ENCODE results near the gene MTR. TPM values are rescaled to one million over a fixed set of nuclear protein-coding genes. Genes with fewer than 3 reads are reported as not detected.
A peak's percentile ranks its signal among the peaks of the same experiment; 100 is the strongest.

Gene MTR
- total and polyA plus RNA-seq, 4 donors: 2.5 to 19.0 (median 8.6) TPM

DNA sequence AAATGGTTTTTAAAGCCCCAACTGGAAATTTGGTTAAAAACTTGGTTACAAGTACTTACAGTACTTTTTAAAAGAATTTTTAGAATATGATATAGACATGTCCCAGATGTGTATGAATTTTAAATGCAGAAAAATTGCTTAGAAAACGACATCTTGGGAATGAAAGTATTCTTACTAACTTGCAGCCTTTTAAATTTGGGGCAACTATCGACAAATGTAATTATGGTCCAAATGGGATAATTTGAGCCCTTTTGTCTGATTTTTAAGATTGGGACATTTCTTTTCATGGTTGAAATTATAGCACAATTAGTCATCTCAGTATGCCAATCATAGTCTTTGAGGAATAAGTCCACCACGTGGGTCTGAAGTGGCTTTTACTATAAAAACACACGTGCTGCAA lies 43.2 kb upstream of the MTR start (continued):
- TF ChIP-seq, protein P1, sequence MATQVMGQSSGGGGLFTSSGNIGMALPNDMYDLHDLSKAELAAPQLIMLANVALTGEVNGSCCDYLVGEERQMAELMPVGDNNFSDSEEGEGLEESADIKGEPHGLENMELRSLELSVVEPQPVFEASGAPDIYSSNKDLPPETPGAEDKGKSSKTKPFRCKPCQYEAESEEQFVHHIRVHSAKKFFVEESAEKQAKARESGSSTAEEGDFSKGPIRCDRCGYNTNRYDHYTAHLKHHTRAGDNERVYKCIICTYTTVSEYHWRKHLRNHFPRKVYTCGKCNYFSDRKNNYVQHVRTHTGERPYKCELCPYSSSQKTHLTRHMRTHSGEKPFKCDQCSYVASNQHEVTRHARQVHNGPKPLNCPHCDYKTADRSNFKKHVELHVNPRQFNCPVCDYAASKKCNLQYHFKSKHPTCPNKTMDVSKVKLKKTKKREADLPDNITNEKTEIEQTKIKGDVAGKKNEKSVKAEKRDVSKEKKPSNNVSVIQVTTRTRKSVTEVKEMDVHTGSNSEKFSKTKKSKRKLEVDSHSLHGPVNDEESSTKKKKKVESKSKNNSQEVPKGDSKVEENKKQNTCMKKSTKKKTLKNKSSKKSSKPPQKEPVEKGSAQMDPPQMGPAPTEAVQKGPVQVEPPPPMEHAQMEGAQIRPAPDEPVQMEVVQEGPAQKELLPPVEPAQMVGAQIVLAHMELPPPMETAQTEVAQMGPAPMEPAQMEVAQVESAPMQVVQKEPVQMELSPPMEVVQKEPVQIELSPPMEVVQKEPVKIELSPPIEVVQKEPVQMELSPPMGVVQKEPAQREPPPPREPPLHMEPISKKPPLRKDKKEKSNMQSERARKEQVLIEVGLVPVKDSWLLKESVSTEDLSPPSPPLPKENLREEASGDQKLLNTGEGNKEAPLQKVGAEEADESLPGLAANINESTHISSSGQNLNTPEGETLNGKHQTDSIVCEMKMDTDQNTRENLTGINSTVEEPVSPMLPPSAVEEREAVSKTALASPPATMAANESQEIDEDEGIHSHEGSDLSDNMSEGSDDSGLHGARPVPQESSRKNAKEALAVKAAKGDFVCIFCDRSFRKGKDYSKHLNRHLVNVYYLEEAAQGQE (IDR thresholded peaks at IDR 0.05): no peak

DNA sequence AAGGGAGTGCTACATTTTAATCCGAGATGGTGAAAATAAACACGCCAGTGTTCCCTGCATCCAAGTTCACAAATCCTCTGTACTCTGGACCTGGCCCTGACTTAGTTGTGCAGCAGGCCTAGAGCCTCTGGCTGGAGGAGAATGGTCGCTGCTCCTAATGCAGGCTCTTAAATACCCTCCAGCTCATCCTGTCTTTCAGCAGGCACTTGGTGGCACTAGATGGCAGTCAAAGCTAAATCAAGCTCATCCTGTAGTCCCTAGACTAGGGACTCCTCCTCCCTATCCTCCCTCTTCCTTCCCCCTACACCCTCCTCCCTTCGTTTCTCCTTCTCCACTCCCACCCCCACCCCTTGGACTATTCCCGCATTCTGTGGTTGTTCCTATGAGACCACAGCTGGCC lies 41.6 kb upstream of the MTR start:
- Histone ChIP-seq H3K27ac (ENCODE audit: low read depth in 1 of 2, low read length in 2 of 2) (no peak overlapping the region), H3K9me3 (ENCODE audit: control insufficient read depth in 4 of 4, low read length in 3 of 4) (no peaks in the 10 kb centered on the region), H3K9ac (ENCODE audit: low read depth in 1 of 2, low read length in 2 of 2) (no peak overlapping the region), H3K27me3 (ENCODE audit: control insufficient read depth in 4 of 4, insufficient read depth in 4 of 4, low read length in 3 of 4) (peaks cover 0 to 4% (median 0%) of the 10 kb centered on the region in 4 donors), H3K4me1 (ENCODE audit: control insufficient read depth in 4 of 4, insufficient read depth in 4 of 4, low read length in 3 of 4) (no peaks in the 10 kb centered on the region), H3K4me3 (ENCODE audit: low read depth in 1 of 3, low read length in 3 of 3) (no peak overlapping the region), H3K36me3 (ENCODE audit: control insufficient read depth in 4 of 4, insufficient read depth in 3 of 4, low read depth in 1 of 4, low read length in 3 of 4) (no peaks in the 10 kb centered on the region)
- TF ChIP-seq RAD21 (IDR thresholded peaks at IDR 0.05) (peak; percentile 76 to 82), SP1 (IDR thresholded peaks at IDR 0.05) (no peak), HNF4G (IDR thresholded peaks at IDR 0.05) (no peak), FOXA2 (IDR thresholded peaks at IDR 0.05) (no peak)
- TF ChIP-seq, protein P2, sequence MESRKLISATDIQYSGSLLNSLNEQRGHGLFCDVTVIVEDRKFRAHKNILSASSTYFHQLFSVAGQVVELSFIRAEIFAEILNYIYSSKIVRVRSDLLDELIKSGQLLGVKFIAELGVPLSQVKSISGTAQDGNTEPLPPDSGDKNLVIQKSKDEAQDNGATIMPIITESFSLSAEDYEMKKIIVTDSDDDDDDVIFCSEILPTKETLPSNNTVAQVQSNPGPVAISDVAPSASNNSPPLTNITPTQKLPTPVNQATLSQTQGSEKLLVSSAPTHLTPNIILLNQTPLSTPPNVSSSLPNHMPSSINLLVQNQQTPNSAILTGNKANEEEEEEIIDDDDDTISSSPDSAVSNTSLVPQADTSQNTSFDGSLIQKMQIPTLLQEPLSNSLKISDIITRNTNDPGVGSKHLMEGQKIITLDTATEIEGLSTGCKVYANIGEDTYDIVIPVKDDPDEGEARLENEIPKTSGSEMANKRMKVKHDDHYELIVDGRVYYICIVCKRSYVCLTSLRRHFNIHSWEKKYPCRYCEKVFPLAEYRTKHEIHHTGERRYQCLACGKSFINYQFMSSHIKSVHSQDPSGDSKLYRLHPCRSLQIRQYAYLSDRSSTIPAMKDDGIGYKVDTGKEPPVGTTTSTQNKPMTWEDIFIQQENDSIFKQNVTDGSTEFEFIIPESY (IDR thresholded peaks at IDR 0.05): no peak
- TF ChIP-seq, protein P3, sequence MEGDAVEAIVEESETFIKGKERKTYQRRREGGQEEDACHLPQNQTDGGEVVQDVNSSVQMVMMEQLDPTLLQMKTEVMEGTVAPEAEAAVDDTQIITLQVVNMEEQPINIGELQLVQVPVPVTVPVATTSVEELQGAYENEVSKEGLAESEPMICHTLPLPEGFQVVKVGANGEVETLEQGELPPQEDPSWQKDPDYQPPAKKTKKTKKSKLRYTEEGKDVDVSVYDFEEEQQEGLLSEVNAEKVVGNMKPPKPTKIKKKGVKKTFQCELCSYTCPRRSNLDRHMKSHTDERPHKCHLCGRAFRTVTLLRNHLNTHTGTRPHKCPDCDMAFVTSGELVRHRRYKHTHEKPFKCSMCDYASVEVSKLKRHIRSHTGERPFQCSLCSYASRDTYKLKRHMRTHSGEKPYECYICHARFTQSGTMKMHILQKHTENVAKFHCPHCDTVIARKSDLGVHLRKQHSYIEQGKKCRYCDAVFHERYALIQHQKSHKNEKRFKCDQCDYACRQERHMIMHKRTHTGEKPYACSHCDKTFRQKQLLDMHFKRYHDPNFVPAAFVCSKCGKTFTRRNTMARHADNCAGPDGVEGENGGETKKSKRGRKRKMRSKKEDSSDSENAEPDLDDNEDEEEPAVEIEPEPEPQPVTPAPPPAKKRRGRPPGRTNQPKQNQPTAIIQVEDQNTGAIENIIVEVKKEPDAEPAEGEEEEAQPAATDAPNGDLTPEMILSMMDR (IDR thresholded peaks at IDR 0.05; ENCODE audit: low read depth, low read length, missing input control): peak; percentile 50
- 52% methylated on average over 5 of the region's 5 CpGs for WGBS
- DNase-seq (ENCODE audit: low spot score): no peak

DNA sequence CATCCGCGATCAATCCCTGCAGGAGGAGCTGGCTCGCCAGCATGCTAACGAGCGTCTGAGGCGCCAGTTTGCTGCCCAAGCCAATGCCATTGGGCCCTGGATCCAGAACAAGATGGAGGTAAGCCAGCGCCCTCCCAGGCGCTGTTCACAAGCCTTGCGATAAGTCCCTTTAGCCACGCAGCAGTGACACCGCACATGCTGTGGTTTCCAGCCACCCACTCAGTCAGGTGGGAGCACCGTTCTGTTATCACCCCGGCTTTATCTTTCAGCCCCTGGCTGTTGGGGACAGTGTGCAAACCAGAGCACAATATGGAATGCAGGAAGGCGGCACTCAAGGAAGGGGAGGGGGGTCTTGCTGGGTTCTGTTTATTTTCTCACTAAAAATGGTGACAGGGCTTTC lies 41.1 kb upstream of the MTR start:
- no peak overlapping the region for H3K9ac ChIP-seq (ENCODE audit: low read depth in 1 of 2, low read length in 2 of 2)
- H3K4me3 ChIP-seq (ENCODE audit: low read depth in 1 of 3, low read length in 3 of 3): no peak overlapping the region
- no peak for DNase-seq (ENCODE audit: low spot score)
- peaks cover 0 to 4% (median 0%) of the 10 kb centered on the region in 4 donors for H3K27me3 ChIP-seq (ENCODE audit: control insufficient read depth in 4 of 4, insufficient read depth in 4 of 4, low read length in 3 of 4)
- WGBS: 89% methylated on average over 14 of the region's 14 CpGs
- H3K4me1 ChIP-seq (ENCODE audit: control insufficient read depth in 4 of 4, insufficient read depth in 4 of 4, low read length in 3 of 4): no peaks in the 10 kb centered on the region
- H3K9me3 ChIP-seq (ENCODE audit: control insufficient read depth in 4 of 4, low read length in 3 of 4): no peaks in the 10 kb centered on the region
- no peak overlapping the region for H3K27ac ChIP-seq (ENCODE audit: low read depth in 1 of 2, low read length in 2 of 2)
- no peaks in the 10 kb centered on the region for H3K36me3 ChIP-seq (ENCODE audit: control insufficient read depth in 4 of 4, insufficient read depth in 3 of 4, low read depth in 1 of 4, low read length in 3 of 4)
- TF ChIP-seq, protein P1 (IDR thresholded peaks at IDR 0.05): no peak
- TF ChIP-seq HNF4A (conservative IDR thresholded peaks at IDR 0.05) (no peak), FOXA1 (IDR thresholded peaks at IDR 0.05) (no peak), SP1 (IDR thresholded peaks at IDR 0.05) (no peak), RXRA (IDR thresholded peaks at IDR 0.05) (no peak), NR2F2 (IDR thresholded peaks at IDR 0.05) (no peak), FOXA2 (IDR thresholded peaks at IDR 0.05) (no peak), RAD21 (IDR thresholded peaks at IDR 0.05) (no peak), EGR1 (IDR thresholded peaks at IDR 0.05; ENCODE audit: low read depth in 2 of 2) (no peak), TAF1 (conservative IDR thresholded peaks at IDR 0.05) (no peak)
- TF ChIP-seq, protein P2 (IDR thresholded peaks at IDR 0.05): no peak
- TF ChIP-seq, protein P3 (IDR thresholded peaks at IDR 0.05; ENCODE audit: low read depth, low read length, missing input control): no peak
- TF ChIP-seq, protein P4, sequence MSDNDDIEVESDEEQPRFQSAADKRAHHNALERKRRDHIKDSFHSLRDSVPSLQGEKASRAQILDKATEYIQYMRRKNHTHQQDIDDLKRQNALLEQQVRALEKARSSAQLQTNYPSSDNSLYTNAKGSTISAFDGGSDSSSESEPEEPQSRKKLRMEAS (IDR thresholded peaks at IDR 0.05): no peak
